Liver (tissue), 3 donors: ENCODE measurements around the gene RNF149.

Source experiments
- ATF3 ChIP-seq: IDR thresholded peaks from 2 replicates; pipeline ENCODE4 v1.6.1; 2016; ENCODE audit warnings: antibody characterized with exemption
- EGR1 ChIP-seq, 2 donors: IDR thresholded peaks; 2 replicates each; pipeline ENCODE4 v1.6.1; 2016 to 2018; ENCODE audit warnings: antibody characterized with exemption in 2 of 2, low read depth in 2 of 2
- GABPA ChIP-seq, 2 donors: IDR thresholded peaks in 1 of 2; conservative IDR thresholded peaks in 1 of 2; 2 replicates each; pipeline ENCODE4 v1.6.1; 2016; ENCODE audit warnings: antibody characterized with exemption in 2 of 2, mild to moderate bottlenecking in 1 of 2, moderate library complexity in 1 of 2
- JUND ChIP-seq, 2 donors: IDR thresholded peaks; 2 replicates each; pipeline ENCODE4 v1.6.1; 2016; ENCODE audit warnings: antibody characterized with exemption in 2 of 2
- MAX ChIP-seq: IDR thresholded peaks from 2 replicates; pipeline ENCODE4 v1.6.1; 2016; ENCODE audit warnings: antibody characterized with exemption
- NR2F2 ChIP-seq: IDR thresholded peaks from 2 replicates; pipeline ENCODE4 v1.6.1; 2016; ENCODE audit warnings: antibody characterized with exemption
- RXRA ChIP-seq, 2 donors: IDR thresholded peaks; 2 replicates each; pipeline ENCODE4 v1.6.1; 2017 to 2018; ENCODE audit warnings: antibody characterized with exemption in 2 of 2, mild to moderate bottlenecking in 1 of 2
- SP1 ChIP-seq: IDR thresholded peaks from 2 replicates; pipeline ENCODE4 v1.6.1; 2018; ENCODE audit warnings: antibody characterized with exemption, mild to moderate bottlenecking
- TAF1 ChIP-seq: conservative IDR thresholded peaks from 2 replicates; pipeline ENCODE4 v1.6.1; 2016; ENCODE audit warnings: antibody characterized with exemption, mild to moderate bottlenecking
- YY1 ChIP-seq: IDR thresholded peaks from 2 replicates; pipeline ENCODE4 v1.6.1; 2016; ENCODE audit warnings: antibody characterized with exemption, mild to moderate bottlenecking
- TF ChIP-seq, protein P1 (sequence below): fragments of 150-350 bp; IDR thresholded peaks from 2 replicates; pipeline ENCODE4 v1.5.1; 2017; ENCODE audit warnings: improper control_type of control experiment, low read depth, low read length; ENCODE audit not compliant: missing input control
- TF ChIP-seq, protein P2 (sequence below): IDR thresholded peaks from 2 replicates; pipeline ENCODE4 v1.6.1; 2016; ENCODE audit warnings: antibody characterized with exemption
- donor health status: healthy.
- donor health status: healthy.

DNA sequence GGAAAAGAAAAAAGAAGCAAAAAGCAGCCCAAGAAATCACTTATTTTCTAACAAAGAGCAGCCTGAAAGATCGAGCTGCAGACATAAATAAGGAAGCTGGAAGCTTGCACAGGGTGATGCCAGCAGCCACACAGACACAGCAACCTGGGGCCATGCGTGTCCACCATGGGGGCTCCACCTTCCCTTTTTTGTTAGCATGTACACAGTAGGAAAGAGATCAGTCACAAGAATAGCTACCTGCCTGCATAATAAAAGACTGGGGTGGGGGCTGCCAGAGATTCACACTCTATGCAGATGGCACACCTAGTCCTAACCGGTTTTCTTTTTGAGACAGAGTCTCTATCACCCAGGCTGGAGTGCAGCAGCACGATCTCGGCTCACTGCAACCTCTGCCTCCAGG is 58.7 kb downstream of the RNF149 start:
- TF ChIP-seq SP1 (no peak), YY1 (no peak), TAF1 (no peak), NR2F2 (no peak), GABPA (IDR thresholded peaks at IDR 0.05 in 1 of 2, conservative IDR thresholded peaks at IDR 0.05 in 1 of 2) (no peak), EGR1 (IDR thresholded peaks at IDR 0.05; ENCODE audit: low read depth in 2 of 2) (no peak), ATF3 (no peak), MAX (no peak), JUND (IDR thresholded peaks at IDR 0.05) (no peak), RXRA (IDR thresholded peaks at IDR 0.05) (no peak)
- TF ChIP-seq, protein P1, sequence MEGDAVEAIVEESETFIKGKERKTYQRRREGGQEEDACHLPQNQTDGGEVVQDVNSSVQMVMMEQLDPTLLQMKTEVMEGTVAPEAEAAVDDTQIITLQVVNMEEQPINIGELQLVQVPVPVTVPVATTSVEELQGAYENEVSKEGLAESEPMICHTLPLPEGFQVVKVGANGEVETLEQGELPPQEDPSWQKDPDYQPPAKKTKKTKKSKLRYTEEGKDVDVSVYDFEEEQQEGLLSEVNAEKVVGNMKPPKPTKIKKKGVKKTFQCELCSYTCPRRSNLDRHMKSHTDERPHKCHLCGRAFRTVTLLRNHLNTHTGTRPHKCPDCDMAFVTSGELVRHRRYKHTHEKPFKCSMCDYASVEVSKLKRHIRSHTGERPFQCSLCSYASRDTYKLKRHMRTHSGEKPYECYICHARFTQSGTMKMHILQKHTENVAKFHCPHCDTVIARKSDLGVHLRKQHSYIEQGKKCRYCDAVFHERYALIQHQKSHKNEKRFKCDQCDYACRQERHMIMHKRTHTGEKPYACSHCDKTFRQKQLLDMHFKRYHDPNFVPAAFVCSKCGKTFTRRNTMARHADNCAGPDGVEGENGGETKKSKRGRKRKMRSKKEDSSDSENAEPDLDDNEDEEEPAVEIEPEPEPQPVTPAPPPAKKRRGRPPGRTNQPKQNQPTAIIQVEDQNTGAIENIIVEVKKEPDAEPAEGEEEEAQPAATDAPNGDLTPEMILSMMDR = no peak
- TF ChIP-seq, protein P2, sequence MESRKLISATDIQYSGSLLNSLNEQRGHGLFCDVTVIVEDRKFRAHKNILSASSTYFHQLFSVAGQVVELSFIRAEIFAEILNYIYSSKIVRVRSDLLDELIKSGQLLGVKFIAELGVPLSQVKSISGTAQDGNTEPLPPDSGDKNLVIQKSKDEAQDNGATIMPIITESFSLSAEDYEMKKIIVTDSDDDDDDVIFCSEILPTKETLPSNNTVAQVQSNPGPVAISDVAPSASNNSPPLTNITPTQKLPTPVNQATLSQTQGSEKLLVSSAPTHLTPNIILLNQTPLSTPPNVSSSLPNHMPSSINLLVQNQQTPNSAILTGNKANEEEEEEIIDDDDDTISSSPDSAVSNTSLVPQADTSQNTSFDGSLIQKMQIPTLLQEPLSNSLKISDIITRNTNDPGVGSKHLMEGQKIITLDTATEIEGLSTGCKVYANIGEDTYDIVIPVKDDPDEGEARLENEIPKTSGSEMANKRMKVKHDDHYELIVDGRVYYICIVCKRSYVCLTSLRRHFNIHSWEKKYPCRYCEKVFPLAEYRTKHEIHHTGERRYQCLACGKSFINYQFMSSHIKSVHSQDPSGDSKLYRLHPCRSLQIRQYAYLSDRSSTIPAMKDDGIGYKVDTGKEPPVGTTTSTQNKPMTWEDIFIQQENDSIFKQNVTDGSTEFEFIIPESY = no peak
